ENCODE results near the gene SAMD14. TPM values are rescaled to one million over a fixed set of nuclear protein-coding genes. Genes with fewer than 3 reads are reported as not detected.
"Not testable (repeated sequence)": the region's sequence is repeated elsewhere in the genome, so short reads cannot be mapped to it uniquely, and the experiment has no call there.

SAMD14 gene
- total and polyA plus RNA-seq, 4 donors: 3.3 to 6.2 (median 4.2) TPM

DNA sequence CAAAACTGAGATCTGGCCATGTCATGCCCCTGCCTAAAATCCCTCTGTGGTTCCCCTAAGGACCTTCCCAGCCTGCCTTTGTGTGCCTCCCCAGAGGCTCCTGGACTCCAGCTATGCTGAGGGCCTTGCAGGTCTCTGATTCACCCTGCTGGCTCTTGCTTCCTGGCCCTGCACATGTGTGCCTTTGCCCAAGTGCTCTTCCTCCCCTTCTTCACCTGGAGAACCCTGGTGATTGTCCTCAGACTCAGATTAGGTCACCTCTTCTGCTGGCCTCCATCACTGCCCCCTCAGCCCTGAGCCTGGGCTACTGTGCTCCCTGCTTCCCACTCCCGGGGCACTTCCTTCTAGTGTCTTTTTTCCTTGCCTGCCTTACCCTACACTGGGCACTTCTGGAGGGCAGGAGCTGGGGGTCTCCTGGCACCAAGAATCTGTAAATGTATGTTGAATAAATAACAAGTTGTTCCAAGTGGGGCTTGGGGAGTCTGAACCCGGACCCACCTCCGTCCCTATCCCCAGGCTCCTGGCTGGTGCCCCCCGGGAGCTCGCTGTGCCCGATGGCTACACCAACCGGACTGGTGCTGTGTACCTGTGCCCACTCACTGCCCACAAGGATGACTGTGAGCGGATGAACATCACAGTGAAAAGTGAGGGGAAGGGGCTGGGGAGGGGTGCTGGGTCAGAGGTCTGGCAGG lies 66.3 kb downstream of the SAMD14 start:
- Histone ChIP-seq H3K4me3 (no peak overlapping the region), H3K9ac (ENCODE audit: insufficient read depth in 1 of 2, low read length in 2 of 2) (no peak overlapping the region), H3K27me3 (ENCODE audit: control insufficient read depth in 3 of 3, insufficient read depth in 3 of 3, low read length in 2 of 3) (no peaks in the 10 kb centered on the region), H3K36me3 (ENCODE audit: control insufficient read depth in 4 of 4, insufficient read depth in 4 of 4, low read length in 4 of 4) (peaks cover 0 to 12% (median 3%) of the 10 kb centered on the region in 4 donors), H3K9me3 (ENCODE audit: control insufficient read depth in 4 of 4, insufficient read depth in 3 of 4, low read length in 3 of 4) (no peaks in the 10 kb centered on the region), H3K27ac (ENCODE audit: low read depth in 1 of 2, low read length in 1 of 2) (peak overlapping the region; percentile 94 to 97), H3K4me1 (ENCODE audit: control insufficient read depth in 5 of 5, insufficient read depth in 5 of 5, low read length in 5 of 5) (peaks cover 27 to 52% (median 46%) of the 10 kb centered on the region in 5 donors)
- ATAC-seq (ENCODE audit: insufficient read depth, low FRiP score): no peak
- no peak for TF ChIP-seq CTCF (IDR thresholded peaks at IDR 0.05; ENCODE audit: control extremely low read depth, extremely low read depth)
- WGBS, 2 donors: 89 to 92% methylated on average over 8 of the region's 8 CpGs
- DNase-seq: peak in 1 of 3 donors; percentile 9

- TF ChIP-seq CTCF (IDR thresholded peaks at IDR 0.05; ENCODE audit: control extremely low read depth, extremely low read depth): no peak
- Histone ChIP-seq H3K9me3 (ENCODE audit: control insufficient read depth in 4 of 4, insufficient read depth in 3 of 4, low read length in 3 of 4) (no peaks in the 10 kb centered on the region), H3K9ac (ENCODE audit: insufficient read depth in 1 of 2, low read length in 2 of 2) (no peak overlapping the region), H3K36me3 (ENCODE audit: control insufficient read depth in 4 of 4, insufficient read depth in 4 of 4, low read length in 4 of 4) (peaks cover 0 to 4% (median 0%) of the 10 kb centered on the region in 4 donors), H3K27me3 (ENCODE audit: control insufficient read depth in 3 of 3, insufficient read depth in 3 of 3, low read length in 2 of 3) (no peaks in the 10 kb centered on the region), H3K4me1 (ENCODE audit: control insufficient read depth in 5 of 5, insufficient read depth in 5 of 5, low read length in 5 of 5) (peaks cover 27 to 59% (median 52%) of the 10 kb centered on the region in 5 donors), H3K4me3 (no peak overlapping the region), H3K27ac (ENCODE audit: low read depth in 1 of 2, low read length in 1 of 2) (peak overlapping the region; percentile 94 to 97)
- DNase-seq: peak; percentile 49 to 75 (median 66)
- ATAC-seq (ENCODE audit: insufficient read depth, low FRiP score): peak; percentile 79
- 45 to 78% methylated on average over 10 of the region's 10 CpGs for WGBS, 2 donors
Measured at GRCh38 chr17:50062293-50063243, 67.4 kb downstream of the SAMD14 start.

DNA sequence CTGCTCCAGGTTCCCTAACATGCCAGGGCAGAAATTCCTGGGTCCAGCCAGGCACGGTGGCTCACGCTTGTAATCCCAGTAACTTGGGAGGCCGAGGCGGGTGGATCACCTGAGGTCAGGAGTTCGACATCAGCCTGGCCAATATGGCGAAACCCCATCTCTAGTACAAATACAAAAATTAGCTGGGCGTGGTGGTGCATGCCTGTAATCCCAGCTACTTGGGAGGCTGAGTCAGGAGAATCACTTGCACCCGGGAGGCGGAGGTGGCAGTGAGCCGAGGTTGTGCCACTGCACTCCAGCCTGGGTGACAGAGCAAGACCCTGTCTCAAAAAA lies 68.3 kb downstream of the SAMD14 start:
- H3K36me3 ChIP-seq (ENCODE audit: control insufficient read depth in 4 of 4, insufficient read depth in 4 of 4, low read length in 4 of 4); H3K9ac ChIP-seq (ENCODE audit: insufficient read depth in 1 of 2, low read length in 2 of 2); H3K4me3 ChIP-seq; H3K27me3 ChIP-seq (ENCODE audit: control insufficient read depth in 3 of 3, insufficient read depth in 3 of 3, low read length in 2 of 3); ATAC-seq (ENCODE audit: insufficient read depth, low FRiP score); H3K9me3 ChIP-seq (ENCODE audit: control insufficient read depth in 4 of 4, insufficient read depth in 3 of 4, low read length in 3 of 4): not testable (repeated sequence)
- Histone ChIP-seq H3K27ac (ENCODE audit: low read depth in 1 of 2, low read length in 1 of 2) (peak overlapping the region; percentile 94 to 97), H3K4me1 (ENCODE audit: control insufficient read depth in 5 of 5, insufficient read depth in 5 of 5, low read length in 5 of 5) (peaks cover 27 to 68% (median 55%) of the 10 kb centered on the region in 5 donors)
- DNase-seq: peak in 1 of 3 donors; percentile 9
- WGBS, 2 donors: 73 to 86% methylated on average over 10 of the region's 10 CpGs

Data from lung (tissue), 12 donors.